Measurements from ENCODE around the gene BSND.
A peak's percentile ranks its signal among the peaks of the same experiment; 100 is the strongest.

- TF ChIP-seq CTCF (IDR thresholded peaks at IDR 0.05) (peak; percentile 38 to 91 (median 82)), POLR2A (IDR thresholded peaks at IDR 0.05) (no peak)
These were observed 48.2 kb upstream of the BSND start for GRCh38 chr1:54950369-54951163.

Data from esophagus squamous epithelium (tissue), 4 donors.